ENCODE data around the gene PARD3B. TPM values are rescaled to one million over a fixed set of nuclear protein-coding genes. Genes with fewer than 3 reads are reported as not detected.

The PARD3B gene
- total and polyA plus RNA-seq, 12 donors = 0.46 to 12.4 (median 8.3) TPM

GRCh38 chr2:205427112-205427511 is 881.8 kb downstream of the PARD3B start:
- H3K27me3 ChIP-seq = no peaks in the 10 kb centered on the region
- no peaks in the 10 kb centered on the region for H3K4me1 ChIP-seq
- TF ChIP-seq CTCF (IDR thresholded peaks at IDR 0.05) = no peak
- H3K27ac ChIP-seq = no peak overlapping the region
- ATAC-seq (no peak), DNase-seq (no peak)
- no peak overlapping the region for H3K4me3 ChIP-seq
- 90 to 92% methylated on average over 3 of the region's 3 CpGs for WGBS, 2 donors
- intact Hi-C loops (cut with DNase I) = no loop called here
- H3K36me3 ChIP-seq = no peaks in the 10 kb centered on the region
- H3K9me3 ChIP-seq = no peaks in the 10 kb centered on the region

- TF ChIP-seq CTCF (IDR thresholded peaks at IDR 0.05) = no peak
- intact Hi-C loops (cut with DNase I) = no loop called here
- DNase-seq = no peak
- Histone ChIP-seq H3K27ac (no peak overlapping the region), H3K27me3 (no peaks in the 10 kb centered on the region), H3K4me3 (no peak overlapping the region), H3K4me1 (no peaks in the 10 kb centered on the region), H3K9me3 (no peaks in the 10 kb centered on the region), H3K36me3 (no peaks in the 10 kb centered on the region)
- WGBS, 2 donors = 94 to 98% methylated on average over 2 of the region's 2 CpGs
- ATAC-seq = no peak
Observed at GRCh38 chr2:205428811-205429210, 883.5 kb downstream of the PARD3B start.

DNA sequence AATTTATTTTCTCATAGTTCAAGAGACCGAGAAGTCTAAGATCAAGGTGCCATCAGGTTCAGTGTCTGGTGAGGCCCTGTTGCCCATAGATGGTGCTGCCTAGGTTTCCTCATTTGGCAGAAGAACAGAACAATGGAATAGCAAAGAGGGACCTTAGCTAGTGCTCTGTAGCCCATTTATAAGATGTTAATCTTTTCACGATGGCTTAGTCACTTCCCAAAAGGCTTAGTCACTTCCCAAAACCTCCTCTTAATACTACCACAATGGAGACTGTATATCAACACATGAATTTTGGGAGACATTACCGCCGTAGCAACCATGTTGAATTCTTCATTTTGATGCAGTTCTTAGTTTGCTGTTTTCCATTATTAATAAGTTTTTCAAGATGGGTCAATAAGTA is 890.7 kb downstream of the PARD3B start:
- Histone ChIP-seq H3K27ac (no peak overlapping the region), H3K36me3 (peaks cover 0 to 6% (median 0%) of the 10 kb centered on the region in 9 donors), H3K9me3 (peaks cover 0 to 17% (median 2%) of the 10 kb centered on the region in 11 donors), H3K27me3 (no peaks in the 10 kb centered on the region), H3K4me3 (no peak overlapping the region), H3K4me1 (no peaks in the 10 kb centered on the region)
- 88 to 95% methylated on average over 4 of the region's 4 CpGs for WGBS, 2 donors
- no peak for ATAC-seq
- DNase-seq = no peak
- no peak for TF ChIP-seq CTCF (IDR thresholded peaks at IDR 0.05)
- intact Hi-C loops (cut with DNase I) = no loop called here

- no peak overlapping the region for H3K4me3 ChIP-seq
- no peak for DNase-seq
- H3K4me1 ChIP-seq = no peaks in the 10 kb centered on the region
- ATAC-seq = no peak
- H3K36me3 ChIP-seq = peaks cover 0 to 9% (median 0%) of the 10 kb centered on the region in 9 donors
- intact Hi-C loops (cut with DNase I) = no loop called here
- peaks cover 0 to 20% (median 3%) of the 10 kb centered on the region in 11 donors for H3K9me3 ChIP-seq
- H3K27me3 ChIP-seq = no peaks in the 10 kb centered on the region
- no peak overlapping the region for H3K27ac ChIP-seq
- TF ChIP-seq CTCF (IDR thresholded peaks at IDR 0.05) = no peak
- 57 to 68% methylated on average over 2 of the region's 2 CpGs for WGBS, 2 donors
Observed at GRCh38 chr2:205438241-205438640, 893.0 kb downstream of the PARD3B start.

Data from heart right ventricle (tissue), 16 donors.